ENCODE results near the gene MAP7. TPM values are rescaled to one million over a fixed set of nuclear protein-coding genes. Genes with fewer than 3 reads are reported as not detected.

MAP7 gene
- total RNA-seq, 2 experiments from 2014 or later, result 2.1 to 2.3 TPM

DNA sequence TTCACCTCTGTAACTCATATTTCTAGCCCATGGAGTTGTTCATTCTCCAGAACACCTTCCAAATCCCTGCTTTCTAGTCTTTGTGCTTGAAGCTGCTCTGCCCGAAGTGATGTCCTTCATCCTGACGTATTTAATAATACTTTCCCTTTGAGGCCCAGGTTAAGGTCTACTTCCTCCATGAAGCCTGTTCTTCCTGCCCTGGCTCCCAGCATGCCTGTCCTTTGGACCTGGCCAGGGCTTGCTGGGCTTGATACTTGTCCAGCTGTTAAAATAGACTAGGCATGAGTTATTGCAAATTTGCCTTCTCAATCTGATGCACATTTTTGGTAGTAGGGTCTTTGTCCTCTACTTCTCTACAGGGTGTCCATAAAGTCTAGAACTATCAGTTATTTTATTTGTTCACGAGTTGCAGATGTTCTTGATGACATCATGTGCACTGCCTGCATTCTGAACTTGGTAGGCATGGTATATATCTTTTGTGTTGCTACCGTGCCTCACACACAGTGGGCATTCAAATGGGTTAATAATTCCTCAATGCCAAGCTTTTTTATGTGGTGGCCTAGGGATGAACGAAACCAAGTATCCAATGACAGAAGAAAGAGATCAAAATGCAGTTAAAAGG, 3.1 kb upstream of the MAP7 start:
- POLR2A ChIA-PET, result no interaction called here
- CTCF ChIA-PET, result interaction anchor here (1.1 kb wide), 1 partner anchor 20 kb away, joined by 3 read pairs; no protein-coding TSS in a partner anchor

DNA sequence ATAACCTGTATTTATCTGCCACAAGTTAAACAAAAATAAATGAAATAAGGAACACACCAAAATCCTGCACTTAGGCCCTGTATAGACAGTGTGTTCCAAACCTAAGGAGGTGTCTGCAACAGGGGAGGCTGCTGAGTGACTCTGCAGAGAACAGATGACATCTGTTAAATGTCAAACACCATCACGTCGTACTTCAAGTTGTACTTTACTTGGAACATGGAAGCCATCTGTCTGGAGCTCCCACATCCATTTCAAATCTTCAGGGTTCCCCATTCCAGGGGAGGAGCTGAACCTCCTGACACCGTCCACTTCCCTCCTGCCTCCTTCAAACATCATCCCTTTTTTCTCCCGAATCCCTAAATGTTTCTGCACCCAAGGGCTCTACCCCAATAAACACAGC, 1.8 kb upstream of the MAP7 start:
- Mint-ChIP-seq H3K4me3 (no peak overlapping the region), H3K36me3 (ENCODE audit: low read depth) (peaks cover 9% of the 10 kb centered on the region), H3K9me3 (no peaks in the 10 kb centered on the region), H3K27ac (no peak overlapping the region), H3K4me1 (peaks cover 11% of the 10 kb centered on the region), H3K27me3 (peaks cover 44% of the 10 kb centered on the region)
- POLR2A ChIA-PET, result interaction anchor here (0.6 kb wide), 1 partner anchor 20 kb away, joined by 3 read pairs; no protein-coding TSS in a partner anchor
- CTCF ChIA-PET, result interaction anchor here (1.1 kb wide), 2 partner anchors 10 to 21 kb away, joined by 3 to 4 read pairs; no protein-coding TSS in a partner anchor
- no peak for DNase-seq

More for the DNA sequence above, 3.1 kb upstream of the MAP7 start:
- peaks cover 11% of the 10 kb centered on the region for H3K4me1 Mint-ChIP-seq
- H3K36me3 Mint-ChIP-seq (ENCODE audit: low read depth), result peaks cover 18% of the 10 kb centered on the region
- H3K4me3 Mint-ChIP-seq, result no peak overlapping the region
- peaks cover 36% of the 10 kb centered on the region for H3K27me3 Mint-ChIP-seq
- no peaks in the 10 kb centered on the region for H3K9me3 Mint-ChIP-seq
- no peak for DNase-seq
- H3K27ac Mint-ChIP-seq, result no peak overlapping the region

DNA sequence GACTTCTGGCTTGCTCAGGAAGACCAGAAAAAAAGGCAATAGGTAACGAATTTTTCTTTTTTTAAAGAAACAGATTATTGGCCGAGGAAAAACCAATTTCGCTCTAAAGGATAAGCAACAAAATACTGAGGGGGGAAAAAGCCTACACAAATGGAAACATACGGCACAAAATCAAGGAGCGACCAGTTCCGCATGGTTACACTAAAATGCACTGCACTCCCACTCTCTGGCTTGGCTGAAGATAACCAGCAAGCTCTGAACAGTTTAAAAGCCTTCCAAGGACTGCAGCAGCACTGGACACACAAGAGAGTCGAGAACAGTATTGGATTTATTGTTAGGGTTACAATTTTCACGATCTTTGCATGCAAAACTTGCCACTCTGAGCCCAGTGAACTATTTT, 881 bp upstream of the MAP7 start:
- Mint-ChIP-seq H3K36me3 (ENCODE audit: low read depth) (peaks cover 7% of the 10 kb centered on the region), H3K9me3 (no peaks in the 10 kb centered on the region), H3K4me1 (peaks cover 11% of the 10 kb centered on the region), H3K27ac (no peak overlapping the region), H3K27me3 (peaks cover 53% of the 10 kb centered on the region), H3K4me3 (peak overlapping the region; percentile 54)
- ChIA-PET CTCF (interaction anchor here (1.2 to 2.4 kb wide), 4 partner anchors 8 to 260 kb away, joined by 3 to 29 read pairs (median 6); partner anchors contain the start of gene MAP3K5), POLR2A (no interaction called here)
- no peak for DNase-seq

DNA sequence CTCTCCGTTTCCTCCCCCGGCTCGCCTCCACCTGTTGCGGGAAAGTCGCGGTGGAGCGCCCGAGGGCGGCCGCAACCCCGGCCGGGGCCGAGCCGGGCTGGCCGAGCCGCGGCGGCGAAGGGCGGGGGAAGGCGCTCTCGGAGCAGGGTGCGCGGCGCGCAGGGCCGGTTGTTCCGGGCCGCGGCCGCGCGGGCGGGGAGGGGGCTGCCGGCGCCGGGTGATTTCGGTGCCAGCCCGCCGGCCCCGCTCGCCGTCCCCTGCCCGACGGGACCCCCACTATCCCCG, 235 bp downstream of the MAP7 start:
- Mint-ChIP-seq H3K4me3 (peak overlapping the region; percentile 18), H3K27me3 (peaks cover 62% of the 10 kb centered on the region), H3K27ac (no peak overlapping the region), H3K36me3 (ENCODE audit: low read depth) (peaks cover 2% of the 10 kb centered on the region), H3K9me3 (no peaks in the 10 kb centered on the region), H3K4me1 (peaks cover 11% of the 10 kb centered on the region)
- no peak for DNase-seq
- ChIA-PET POLR2A (no interaction called here), CTCF (interaction anchor here (0.6 to 2.4 kb wide), 8 partner anchors 10 to 259 kb away, joined by 3 to 29 read pairs (median 4); partner anchors contain the start of gene MAP3K5)

DNA sequence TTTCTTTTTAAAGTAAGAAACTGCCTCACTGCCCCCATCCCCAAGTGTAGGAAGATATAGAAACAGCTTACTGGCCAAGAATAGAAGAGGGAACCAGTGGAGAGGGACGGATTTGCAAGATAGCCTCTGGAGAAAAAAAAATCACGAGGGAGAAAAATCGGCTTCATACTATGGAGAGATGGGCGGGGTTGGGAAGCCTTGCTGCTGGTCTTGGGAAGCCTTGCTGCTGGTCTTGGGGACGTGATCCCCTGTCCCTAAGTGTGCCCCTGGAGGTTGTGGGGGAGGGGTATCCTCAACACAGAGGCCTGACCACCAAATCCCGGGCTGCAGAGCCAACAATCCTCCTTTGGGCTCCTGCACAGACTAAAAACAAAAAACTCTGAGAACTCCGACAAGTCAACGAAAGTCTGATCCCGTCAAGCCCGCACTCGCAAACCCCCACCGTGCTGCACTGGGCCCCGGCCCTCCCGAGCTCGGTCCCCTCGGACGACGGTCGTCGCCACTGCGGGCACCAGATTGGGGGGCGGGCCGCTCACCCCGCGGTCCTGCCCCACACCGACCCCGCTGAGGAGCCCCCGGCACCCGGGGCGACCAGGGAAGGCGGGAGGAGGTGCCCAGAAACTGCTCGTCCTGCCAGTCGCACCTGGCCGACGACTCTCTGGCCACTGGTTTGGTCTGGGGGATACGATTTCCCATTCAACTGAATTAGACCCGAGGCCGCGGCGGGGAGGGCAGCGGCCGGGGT, 750 bp downstream of the MAP7 start:
- H3K36me3 Mint-ChIP-seq (ENCODE audit: low read depth), result no peaks in the 10 kb centered on the region
- H3K27ac Mint-ChIP-seq, result no peak overlapping the region
- H3K9me3 Mint-ChIP-seq, result no peaks in the 10 kb centered on the region
- H3K4me1 Mint-ChIP-seq, result peaks cover 11% of the 10 kb centered on the region
- H3K4me3 Mint-ChIP-seq, result peak overlapping the region; percentile 56
- POLR2A ChIA-PET, result no interaction called here
- no peak for DNase-seq
- peaks cover 67% of the 10 kb centered on the region for H3K27me3 Mint-ChIP-seq
- CTCF ChIA-PET, result interaction anchor here (0.6 to 2.4 kb wide), 8 partner anchors 10 to 258 kb away, joined by 3 to 29 read pairs (median 4); partner anchors contain the start of gene MAP3K5

DNA sequence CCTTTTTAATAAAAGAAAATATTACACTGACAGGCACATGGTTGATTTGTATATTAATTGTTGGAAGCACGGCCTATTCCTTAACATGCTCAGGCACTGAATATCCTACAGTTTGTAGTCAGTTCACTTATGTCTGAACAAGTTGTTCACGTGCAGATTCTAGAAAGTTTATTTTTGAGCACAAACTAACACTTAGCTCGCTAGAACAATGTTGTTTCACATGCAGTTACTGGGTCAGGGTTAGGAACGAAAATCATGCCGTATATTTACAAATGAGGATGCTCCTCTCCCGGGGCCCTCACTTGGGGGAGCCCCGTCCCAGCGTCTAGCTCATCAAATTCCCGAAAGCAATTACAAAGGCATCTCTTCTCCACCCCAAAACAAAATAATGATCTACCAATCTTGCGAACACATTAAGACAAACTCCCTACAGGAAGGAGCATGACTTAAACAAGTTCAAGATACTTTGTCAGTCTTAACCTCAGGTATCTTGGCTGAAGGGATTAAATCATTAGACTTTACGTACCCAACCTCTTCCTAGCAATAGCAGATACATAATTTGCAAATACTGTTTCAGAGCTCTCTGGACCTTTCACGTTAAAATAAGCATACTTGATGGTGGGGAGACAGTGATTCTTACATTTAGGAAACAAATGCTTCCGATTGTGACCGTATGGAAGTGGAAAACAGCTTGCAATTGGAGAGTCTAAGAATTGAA, 1.5 kb downstream of the MAP7 start:
- CTCF ChIA-PET, result no interaction called here
- DNase-seq, result no peak
- H3K27ac Mint-ChIP-seq, result no peak overlapping the region
- peak overlapping the region; percentile 56 for H3K4me3 Mint-ChIP-seq
- H3K27me3 Mint-ChIP-seq, result peaks cover 71% of the 10 kb centered on the region
- H3K36me3 Mint-ChIP-seq (ENCODE audit: low read depth), result no peaks in the 10 kb centered on the region
- POLR2A ChIA-PET, result no interaction called here
- no peaks in the 10 kb centered on the region for H3K9me3 Mint-ChIP-seq
- H3K4me1 Mint-ChIP-seq, result peaks cover 11% of the 10 kb centered on the region

DNA sequence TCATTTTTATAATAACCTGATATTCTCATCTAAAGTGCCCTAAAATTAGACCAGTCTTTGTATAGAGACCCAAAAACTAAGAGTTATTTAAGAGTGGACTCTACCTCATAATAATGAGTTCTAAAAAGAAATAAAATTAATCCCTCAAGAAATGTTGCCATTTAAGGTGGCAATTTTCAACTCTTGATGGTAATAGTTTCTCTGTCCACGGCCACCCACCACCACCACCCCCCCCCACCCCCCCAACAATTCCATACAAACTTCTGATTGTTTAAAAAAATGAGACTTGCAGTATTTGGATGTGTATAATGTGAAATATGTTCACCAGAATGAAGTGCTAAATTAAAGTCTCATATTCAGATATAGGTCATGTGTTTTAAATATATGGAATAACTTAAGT, 2.4 kb downstream of the MAP7 start:
- Mint-ChIP-seq H3K27me3 (peaks cover 75% of the 10 kb centered on the region), H3K9me3 (no peaks in the 10 kb centered on the region), H3K4me3 (no peak overlapping the region), H3K4me1 (peaks cover 11% of the 10 kb centered on the region), H3K36me3 (ENCODE audit: low read depth) (no peaks in the 10 kb centered on the region), H3K27ac (no peak overlapping the region)
- DNase-seq, result no peak
- CTCF ChIA-PET, result no interaction called here
- POLR2A ChIA-PET, result no interaction called here

DNA sequence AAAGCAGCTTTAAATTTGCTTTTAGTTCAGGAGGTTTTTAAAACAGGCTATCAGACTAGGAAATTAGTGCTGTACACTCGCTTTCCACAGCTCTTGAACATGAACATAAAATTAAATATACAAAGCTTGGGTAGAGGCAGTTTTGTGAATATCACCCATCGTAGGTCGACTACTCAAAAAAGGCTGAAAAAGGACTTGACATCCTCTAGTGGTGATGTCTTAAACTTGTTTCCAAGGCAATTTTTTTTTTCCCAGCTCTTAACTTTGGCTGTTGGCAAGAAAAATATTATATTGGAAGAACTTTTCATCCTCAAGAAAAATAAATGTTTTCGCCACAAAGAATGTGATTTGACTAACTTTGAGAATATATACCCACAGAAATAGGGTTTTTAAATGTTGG, 2.9 kb downstream of the MAP7 start:
- no peak for DNase-seq
- Mint-ChIP-seq H3K4me1 (peaks cover 11% of the 10 kb centered on the region), H3K27me3 (peaks cover 71% of the 10 kb centered on the region), H3K36me3 (ENCODE audit: low read depth) (no peaks in the 10 kb centered on the region), H3K27ac (no peak overlapping the region), H3K4me3 (no peak overlapping the region), H3K9me3 (no peaks in the 10 kb centered on the region)
- CTCF ChIA-PET, result no interaction called here
- POLR2A ChIA-PET, result no interaction called here

DNA sequence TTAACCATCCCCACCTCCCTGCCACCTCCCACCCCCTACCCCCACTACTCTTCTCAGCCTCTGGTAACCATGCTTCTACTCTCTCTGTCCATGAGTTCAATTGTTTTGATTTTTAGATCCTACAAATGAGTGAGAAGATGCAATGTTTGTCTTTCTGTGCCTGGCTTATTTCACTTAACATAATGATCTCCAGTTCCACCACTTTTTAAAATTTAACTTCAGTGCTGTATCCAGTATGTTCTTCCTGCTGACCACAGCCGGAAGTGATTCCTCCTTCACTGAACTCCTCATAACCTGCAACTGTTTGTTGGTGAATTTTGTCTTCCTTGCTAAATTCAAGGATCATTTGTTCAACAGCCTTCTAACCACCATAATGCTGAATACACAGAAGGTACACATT, 3.9 kb downstream of the MAP7 start:
- Mint-ChIP-seq H3K4me3 (no peak overlapping the region), H3K27me3 (peaks cover 62% of the 10 kb centered on the region), H3K9me3 (no peaks in the 10 kb centered on the region), H3K36me3 (ENCODE audit: low read depth) (no peaks in the 10 kb centered on the region), H3K27ac (no peak overlapping the region), H3K4me1 (peaks cover 8% of the 10 kb centered on the region)
- POLR2A ChIA-PET, result no interaction called here
- DNase-seq, result no peak
- CTCF ChIA-PET, result no interaction called here

DNA sequence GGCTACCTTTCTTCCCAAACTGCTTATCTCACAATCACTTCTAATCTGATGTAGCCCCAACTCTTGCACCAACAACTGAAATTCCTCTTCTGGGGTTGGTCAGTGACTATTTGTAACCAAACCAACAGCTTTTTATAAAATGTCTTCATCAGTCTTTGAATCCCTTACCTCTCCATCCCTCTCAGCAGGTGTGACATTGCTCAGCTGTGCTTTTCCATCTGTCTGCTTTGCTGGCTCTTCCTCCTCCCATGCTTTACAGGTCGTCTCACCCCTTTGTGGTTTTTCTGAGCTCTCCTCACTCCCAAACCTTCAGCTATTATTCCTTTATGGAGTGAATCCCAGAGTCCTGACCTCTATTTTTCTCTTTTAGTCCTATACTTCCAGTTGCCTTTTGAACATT, 5.9 kb downstream of the MAP7 start:
- Mint-ChIP-seq H3K27me3 (peaks cover 57% of the 10 kb centered on the region), H3K9me3 (no peaks in the 10 kb centered on the region), H3K36me3 (ENCODE audit: low read depth) (no peaks in the 10 kb centered on the region), H3K4me1 (peaks cover 3% of the 10 kb centered on the region), H3K27ac (no peak overlapping the region), H3K4me3 (no peak overlapping the region)
- DNase-seq, result no peak
- ChIA-PET POLR2A (no interaction called here), CTCF (no interaction called here)

DNA sequence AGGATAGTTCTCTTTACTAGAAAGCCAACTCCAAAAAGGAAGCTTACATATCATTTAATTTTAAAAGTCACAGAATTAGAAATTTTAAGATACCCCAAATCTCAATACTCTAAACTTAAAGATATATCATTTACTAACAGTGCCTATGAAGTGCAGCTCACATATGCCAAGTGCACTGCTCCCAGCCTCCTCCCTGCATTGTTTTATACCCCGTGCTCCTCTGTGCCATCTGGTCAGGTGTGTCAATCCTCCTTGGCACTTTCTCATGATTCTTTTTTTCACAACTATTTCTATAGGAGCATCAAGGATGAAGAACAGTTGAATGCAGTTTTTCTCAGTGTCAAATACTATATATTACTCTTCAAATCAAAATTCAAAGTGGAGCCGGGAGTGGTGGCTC, 8.8 kb downstream of the MAP7 start:
- no peak for DNase-seq
- Mint-ChIP-seq H3K27ac (no peak overlapping the region), H3K27me3 (peaks cover 32% of the 10 kb centered on the region), H3K4me1 (no peaks in the 10 kb centered on the region), H3K4me3 (no peak overlapping the region), H3K9me3 (no peaks in the 10 kb centered on the region), H3K36me3 (ENCODE audit: low read depth) (no peaks in the 10 kb centered on the region)
- ChIA-PET CTCF (interaction anchor here (1.4 kb wide), 1 partner anchor 11 kb away, joined by 4 read pairs; no protein-coding TSS in a partner anchor), POLR2A (no interaction called here)

DNA sequence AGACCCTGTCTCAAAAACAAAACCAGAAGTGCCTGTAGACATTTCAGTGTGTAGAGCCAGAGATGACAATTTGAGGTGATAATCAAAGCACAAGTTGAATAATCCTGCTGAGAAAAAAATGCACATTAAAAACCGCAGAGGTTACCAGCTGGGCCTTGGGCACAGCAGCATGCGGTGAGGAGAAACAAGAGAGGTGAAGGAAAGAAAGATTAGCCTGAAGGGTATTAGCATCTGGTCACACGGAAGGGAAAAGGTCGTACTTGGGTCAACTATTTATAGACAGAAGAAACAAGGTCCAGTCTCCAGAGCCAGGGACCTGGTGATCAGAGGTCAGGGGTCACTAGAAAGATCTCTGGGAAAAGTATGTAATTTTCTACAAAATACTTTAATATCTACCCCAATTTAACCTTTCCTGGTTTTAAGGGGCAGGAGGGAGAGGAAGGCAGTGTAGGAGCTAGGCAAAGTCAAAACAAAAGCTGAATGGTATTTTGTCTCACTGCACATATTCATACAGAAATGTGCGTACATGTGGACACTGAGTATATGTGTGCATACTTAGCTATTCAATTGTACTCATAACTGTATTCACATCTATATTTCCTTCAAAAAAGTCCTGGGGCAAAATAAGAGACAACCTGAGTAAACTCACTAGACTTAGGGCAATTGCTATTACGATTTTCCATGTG, 10.1 kb downstream of the MAP7 start:
- POLR2A ChIA-PET, result no interaction called here
- peaks cover 3% of the 10 kb centered on the region for H3K4me1 Mint-ChIP-seq
- DNase-seq, result no peak
- H3K9me3 Mint-ChIP-seq, result no peaks in the 10 kb centered on the region
- no peak overlapping the region for H3K4me3 Mint-ChIP-seq
- no peak overlapping the region for H3K27ac Mint-ChIP-seq
- no peaks in the 10 kb centered on the region for H3K36me3 Mint-ChIP-seq (ENCODE audit: low read depth)
- peaks cover 22% of the 10 kb centered on the region for H3K27me3 Mint-ChIP-seq
- CTCF ChIA-PET, result interaction anchor here (0.5 to 0.8 kb wide), 2 partner anchors 34 to 88 kb away, joined by 3 read pairs; no protein-coding TSS in a partner anchor

DNA sequence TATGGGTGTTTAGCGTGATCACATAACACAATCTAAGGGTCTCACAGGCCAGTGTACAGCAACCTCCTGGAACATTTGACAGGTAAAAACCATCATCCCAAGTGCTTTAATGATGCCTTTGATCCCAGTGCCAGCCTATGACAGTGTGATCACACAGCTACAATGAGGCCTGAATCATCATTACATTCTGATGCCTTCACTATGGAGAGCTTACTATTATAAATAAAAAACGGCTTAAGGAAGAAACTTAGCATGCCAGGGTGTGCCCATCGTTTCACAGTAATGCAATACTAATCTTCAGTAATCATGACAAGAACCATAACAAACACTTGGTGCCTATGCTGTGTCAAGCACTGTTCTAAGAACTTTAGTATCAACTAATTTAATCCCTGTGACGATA, 11.4 kb downstream of the MAP7 start:
- H3K4me3 Mint-ChIP-seq, result no peak overlapping the region
- DNase-seq, result no peak
- H3K9me3 Mint-ChIP-seq, result no peaks in the 10 kb centered on the region
- ChIA-PET POLR2A (no interaction called here), CTCF (no interaction called here)
- H3K27ac Mint-ChIP-seq, result no peak overlapping the region
- H3K27me3 Mint-ChIP-seq, result peaks cover 17% of the 10 kb centered on the region
- peaks cover 4% of the 10 kb centered on the region for H3K4me1 Mint-ChIP-seq
- no peaks in the 10 kb centered on the region for H3K36me3 Mint-ChIP-seq (ENCODE audit: low read depth)

All from activated CD4-positive, alpha-beta T cell treated with anti-CD3 and anti-CD28 coated beads, Interleukin-2, amount 10 ng/mL, durations not matched to agents 7 days and 5 days (primary cell).